Activated CD4-positive, alpha-beta T cell treated with anti-CD3 and anti-CD28 coated beads for 24 hours (primary cell): Measurements from ENCODE around the gene RELB.
A peak's percentile ranks its signal among the peaks of the same experiment; 100 is the strongest.

Source experiments
- DNase-seq, 2 donors: peaks; one replicate each; pipeline ENCODE4 v3.0.0-alpha.2; 2020; ENCODE audit warnings: low read depth in 2 of 2

The RELB gene

DNA sequence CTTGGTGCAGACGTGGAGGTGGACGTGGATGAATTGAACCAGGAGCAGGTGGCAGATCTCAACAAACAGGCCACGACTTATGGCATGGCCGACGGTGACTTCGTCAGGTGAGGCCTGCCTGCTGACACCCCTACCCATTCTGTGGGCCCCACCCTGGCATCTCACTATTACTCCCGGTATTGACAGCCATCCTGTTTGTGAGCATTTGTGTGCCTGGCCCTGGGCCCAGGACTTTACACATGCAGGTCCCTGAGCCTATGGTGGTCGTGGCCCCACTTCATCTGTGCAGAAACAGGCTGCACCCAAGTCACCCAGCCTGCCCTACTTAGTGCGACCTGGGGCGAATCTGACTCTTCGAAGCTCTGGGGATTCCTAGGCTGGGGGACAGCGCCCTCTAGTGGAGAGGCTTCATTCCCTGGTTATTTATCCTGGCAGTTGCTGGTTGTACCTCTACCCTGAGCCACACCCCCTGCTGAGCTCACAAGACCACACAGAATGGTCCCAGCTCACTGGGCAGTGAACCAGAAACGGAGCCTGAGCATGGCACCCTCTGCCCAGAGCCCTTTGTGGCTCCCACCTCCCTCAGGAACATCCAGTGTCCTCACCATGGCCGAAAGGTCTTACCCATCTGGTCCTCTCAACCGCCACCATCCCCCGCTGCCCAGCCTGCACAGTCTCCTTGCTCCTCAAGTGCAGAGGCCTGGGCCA, 58.1 kb downstream of the RELB start:
- peak; percentile 79 to 84 for DNase-seq

DNA sequence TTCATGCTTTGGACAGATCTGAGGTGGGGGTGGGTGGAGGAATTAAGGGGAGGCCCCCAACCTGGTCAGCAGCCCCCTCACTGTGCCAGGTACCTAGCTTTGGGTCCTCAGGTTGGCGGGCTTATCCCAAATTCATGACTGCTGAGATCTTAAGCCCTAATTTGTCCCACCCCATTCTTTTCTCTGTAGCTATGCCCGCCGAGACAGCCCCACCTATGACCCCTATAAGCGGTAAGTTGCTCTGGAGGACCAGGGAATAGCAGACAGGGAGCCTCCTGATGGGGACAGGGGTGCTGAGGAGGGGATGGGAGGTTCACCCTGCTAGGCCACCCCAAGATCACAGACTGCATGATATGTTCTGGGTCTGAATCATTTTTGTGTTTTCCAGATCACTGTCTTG, 60.7 kb downstream of the RELB start:
- DNase-seq, result no peak

- no peak for DNase-seq
These were observed 62.9 kb downstream of the RELB start for GRCh38 chr19:45063851-45064801.

DNA sequence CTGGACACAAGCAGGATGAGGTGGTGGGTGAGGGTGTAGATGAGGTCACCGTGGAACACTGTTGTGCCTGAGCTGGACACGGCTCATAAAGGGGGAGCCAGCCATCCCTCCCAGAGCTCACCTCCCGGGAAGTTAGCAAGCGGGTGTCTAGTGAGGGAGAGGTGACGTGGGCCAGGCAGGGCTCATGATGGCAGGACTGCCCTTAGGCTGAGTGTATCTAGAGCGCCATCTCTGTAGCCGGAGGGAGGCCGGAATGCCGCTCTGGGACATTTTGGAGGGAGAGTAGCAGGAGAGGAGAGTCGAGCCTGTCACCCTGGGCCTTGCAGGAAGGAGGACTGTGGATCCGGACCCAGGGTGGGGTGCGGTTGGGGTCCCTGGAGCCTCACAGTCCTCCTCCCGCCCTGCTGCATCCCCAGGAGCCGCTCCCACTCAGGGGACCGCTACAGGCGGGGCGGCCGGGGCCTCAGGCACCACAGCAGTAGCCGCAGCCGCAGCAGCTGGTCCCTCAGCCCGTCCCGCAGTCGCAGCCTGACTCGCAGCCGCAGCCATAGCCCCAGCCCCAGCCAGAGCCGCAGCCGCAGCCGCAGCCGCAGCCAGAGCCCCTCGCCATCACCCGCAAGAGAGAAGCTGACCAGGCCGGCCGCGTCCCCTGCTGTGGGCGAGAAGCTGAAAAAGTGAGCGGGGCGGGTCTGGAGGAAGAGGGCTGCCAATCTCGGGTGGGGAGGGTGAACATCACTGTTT, 65.8 kb downstream of the RELB start:
- DNase-seq, result no peak

- DNase-seq, result no peak
These were observed 66.8 kb downstream of the RELB start for GRCh38 chr19:45068041-45068440.

DNA sequence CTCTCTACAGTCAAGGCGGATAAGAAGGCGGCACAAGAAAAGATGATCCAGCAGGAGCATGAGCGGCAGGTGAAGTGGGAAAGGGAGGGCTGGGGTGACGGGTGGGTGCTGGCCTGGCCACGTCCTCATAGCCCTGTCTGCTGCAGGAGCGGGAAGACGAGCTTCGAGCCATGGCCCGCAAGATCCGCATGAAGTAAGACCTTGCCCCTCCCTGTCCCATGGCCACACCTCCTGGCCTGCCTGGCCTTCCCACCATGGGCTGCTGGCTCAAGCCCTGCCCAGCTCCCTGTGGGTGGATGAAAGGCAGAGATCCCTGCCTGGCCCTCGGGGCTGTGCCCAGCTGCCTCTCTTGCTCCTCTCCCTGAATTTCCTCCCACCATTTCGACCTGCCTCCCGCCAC, 67.8 kb downstream of the RELB start:
- DNase-seq, result no peak

DNA sequence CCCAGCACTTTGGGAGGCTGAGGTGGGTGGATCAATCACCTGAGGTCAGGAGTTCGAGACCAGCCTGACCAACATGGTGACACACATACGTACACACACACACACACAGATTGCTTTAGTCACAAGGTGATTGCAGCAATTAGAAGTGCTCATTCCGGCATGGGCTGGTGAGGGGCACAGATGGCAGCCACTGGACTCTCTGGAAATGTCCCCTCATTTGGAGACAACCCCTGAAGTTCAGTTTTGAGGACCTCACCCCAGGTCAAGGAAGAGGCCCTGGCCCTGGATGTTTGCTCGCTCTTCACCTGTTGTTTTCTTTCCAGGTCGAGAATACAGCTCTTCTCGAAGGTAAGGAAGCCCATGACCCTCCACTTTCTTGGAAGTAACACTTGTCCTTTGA, 69.0 kb downstream of the RELB start:
- no peak for DNase-seq

GRCh38 chr19:45070861-45071544, 69.7 kb downstream of the RELB start:
- DNase-seq, result no peak

DNA sequence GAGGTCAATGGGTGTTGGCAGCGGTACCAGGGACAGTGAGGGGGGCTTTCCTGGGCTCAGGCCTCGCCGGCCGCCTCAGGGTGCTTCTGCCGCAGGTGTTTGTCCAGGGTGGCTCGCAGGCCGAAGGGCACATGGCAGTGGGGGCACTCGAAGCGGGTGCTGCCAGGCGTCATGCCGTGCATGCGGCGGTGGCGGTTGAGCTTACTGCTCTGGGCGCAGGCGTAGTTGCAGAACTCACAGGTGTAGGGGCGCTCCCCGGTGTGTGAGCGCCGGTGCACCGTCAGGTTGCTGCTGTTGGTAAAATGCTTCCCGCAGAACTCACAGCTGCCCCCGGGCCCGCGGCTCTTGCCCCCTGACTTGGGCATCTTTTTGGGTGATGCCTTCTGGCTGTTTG, 70.3 kb downstream of the RELB start:
- no peak for DNase-seq

GRCh38 chr19:45071969-45072790, 70.9 kb downstream of the RELB start:
- DNase-seq, result no peak

GRCh38 chr19:45074744-45075300, 73.6 kb downstream of the RELB start:
- no peak for DNase-seq

GRCh38 chr19:45075301-45076028, 74.2 kb downstream of the RELB start:
- no peak for DNase-seq

DNA sequence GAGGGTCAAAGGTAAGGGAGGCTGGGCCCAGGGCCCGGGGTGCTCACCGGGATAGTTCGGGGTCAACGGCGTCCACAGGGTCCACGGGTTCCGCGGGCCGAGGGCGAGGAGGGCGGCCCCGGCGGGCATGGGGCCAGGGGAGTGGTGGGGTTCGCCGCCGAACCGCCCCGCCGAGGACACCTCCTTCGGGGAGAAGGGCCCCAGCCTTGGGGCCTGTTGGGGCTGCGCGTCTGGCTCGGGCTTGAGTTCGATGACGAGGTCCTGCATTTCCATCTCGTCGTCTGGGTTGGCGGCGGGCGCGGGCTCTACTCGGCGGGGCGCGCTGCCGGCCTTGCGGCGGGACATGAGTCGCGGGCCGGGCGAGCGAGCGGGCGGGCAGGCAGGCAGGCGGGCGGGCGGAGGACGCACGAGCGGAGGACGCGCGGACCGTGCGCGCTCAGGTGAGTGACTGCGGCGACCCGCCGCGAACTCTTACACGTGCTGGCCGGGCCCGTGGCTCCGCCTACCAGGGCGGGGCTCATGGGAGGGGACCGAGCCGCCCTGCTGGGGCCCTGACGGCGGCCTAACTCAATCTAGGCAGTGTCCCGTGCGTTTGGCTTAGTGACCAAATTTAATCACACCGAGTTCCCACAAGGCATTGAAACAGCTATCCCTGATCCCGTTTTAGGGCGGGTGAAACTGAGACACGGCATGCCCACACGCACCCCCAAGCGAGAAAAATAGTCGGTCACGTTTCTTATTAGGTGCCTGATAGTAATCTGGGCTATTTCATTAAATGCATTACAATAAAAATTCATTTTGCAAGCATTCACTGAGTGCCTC, 75.0 kb downstream of the RELB start, which contains the start of gene ZNF296:
Gene ZNF296 (minus strand): TSS at position 450 of the 822 bp plus-strand sequence. CDS start 105 bp downstream, at position 345.
- DNase-seq, result peak; percentile 69 to 79

- DNase-seq, result no peak
These were observed 75.8 kb downstream of the RELB start for GRCh38 chr19:45076851-45077730.

DNA sequence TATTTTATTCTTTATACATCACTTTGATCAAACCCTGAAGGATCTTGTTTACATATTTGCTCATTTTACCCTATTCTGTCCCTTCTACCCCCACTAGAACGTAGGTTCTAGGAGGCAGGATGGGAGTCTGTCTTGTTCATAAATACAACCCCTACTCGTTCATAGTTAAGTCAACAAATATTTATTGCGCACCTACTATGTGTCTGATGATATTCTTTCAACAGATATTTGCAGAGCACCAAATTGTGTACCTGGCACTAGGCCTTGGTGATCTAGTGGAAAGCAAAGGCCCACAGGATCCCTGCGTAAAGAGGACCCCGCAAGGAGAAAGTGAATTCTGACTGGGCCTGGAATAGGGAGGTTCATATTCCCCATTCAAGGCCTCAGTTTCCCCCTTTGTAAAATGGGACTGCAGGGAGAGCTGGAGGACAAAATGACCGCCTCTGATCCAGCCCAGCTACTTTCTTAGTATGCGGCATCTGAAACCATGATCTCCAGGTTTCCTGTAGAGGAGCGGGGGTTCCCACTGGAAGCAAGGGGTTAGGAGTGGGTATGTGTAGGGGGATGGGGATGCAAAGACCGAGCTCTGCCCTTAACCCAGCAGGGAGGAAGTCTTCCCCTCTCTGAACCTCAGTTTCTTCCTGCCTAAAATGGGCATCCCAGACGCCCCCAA, 77.3 kb downstream of the RELB start:
- no peak for DNase-seq

DNA sequence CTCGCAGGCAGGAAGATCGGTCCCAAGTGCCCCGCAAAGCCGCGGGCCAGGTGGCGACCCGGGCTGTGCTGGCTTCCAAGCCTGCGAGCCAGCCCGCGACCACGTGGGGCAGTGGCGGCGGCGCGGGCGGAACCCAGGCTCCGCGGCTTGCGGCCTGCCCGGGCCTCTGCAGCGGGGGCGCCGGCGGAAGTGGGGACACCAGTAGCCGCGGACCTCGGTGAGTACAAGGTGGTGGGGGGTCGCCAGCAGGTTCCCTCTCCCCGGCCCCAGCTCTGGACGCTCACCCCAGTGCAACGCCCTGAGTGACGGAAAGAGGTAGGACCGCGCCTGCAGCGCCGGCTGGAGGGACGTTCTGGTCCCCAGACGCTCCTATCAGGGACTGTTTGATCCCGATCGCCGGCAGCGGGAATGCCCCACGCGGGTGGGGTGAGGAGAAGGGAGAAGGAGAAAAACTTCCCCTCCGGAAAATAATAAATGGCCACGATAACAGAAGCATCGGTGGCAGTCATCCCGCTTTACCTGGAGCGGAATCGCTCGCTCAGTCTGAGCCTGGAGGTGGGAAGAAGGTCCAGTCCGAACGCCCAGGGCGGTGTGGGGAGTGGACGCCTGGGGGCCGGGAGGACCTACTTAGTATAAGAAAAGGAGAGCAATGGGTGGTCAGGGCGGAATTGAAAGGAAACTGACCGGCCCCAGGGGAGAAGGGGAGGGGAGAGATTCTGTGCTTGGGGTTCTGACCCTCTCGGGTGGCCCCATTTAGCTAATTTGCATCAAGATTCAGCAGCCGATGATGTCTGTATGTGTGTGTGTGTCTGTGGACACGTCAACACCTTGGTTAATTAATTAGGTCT, 78.0 kb downstream of the RELB start, which contains the start of gene GEMIN7:
Gene GEMIN7 (plus strand): TSS at position 198 of the 848 bp plus-strand sequence. CDS start 10,855 bp downstream, outside the sequence.
- DNase-seq, result peak; percentile 72 to 75
